Panc1 (cell line): ENCODE data around the gene SLC41A3. TPM values are rescaled to one million over a fixed set of nuclear protein-coding genes. Genes with fewer than 3 reads are reported as not detected.

Experiments used
- ATAC-seq: fragments of 200-7000 bp; cut with Tn5 transposase; 2 replicates; pipeline ENCODE4 v1.9.1; 2020; ENCODE audit warnings: mild to moderate bottlenecking, moderate library complexity
- BruUV-seq: library from RNA; stranded (reverse); fragments of 400-500 nt; replicated peaks from 2 replicates; lab custom pipeline; 2021; lab: Mats Ljungman, UMichigan
- CTCF ChIA-PET: fragments of 300-600 bp; sonication (Branson Sonifier 250); formaldehyde crosslinking; loops from one replicate; lab custom pipeline; 2022; ENCODE audit warnings: antibody characterized with exemption; lab: Charles Lee
- POLR2A ChIA-PET: fragments of 300-600 bp; sonication (Branson Sonifier 250); formaldehyde crosslinking; loops from one replicate; lab custom pipeline; 2022; ENCODE audit warnings: antibody characterized with exemption; lab: Charles Lee
- DNase-seq: peaks from one replicate; pipeline ENCODE4 v3.0.0-alpha.2; 2010; ENCODE audit warnings: low read depth, low spot score
- H3K27ac ChIP-seq: 2 replicates; pipeline ENCODE4 v1.5.1; 2011; ENCODE audit warnings: mild to moderate bottlenecking, low read length, inconsistent platforms
- H3K27me3 ChIP-seq: fragments of 200-500 bp; sonication (Bioruptor generic); 2 replicates; pipeline ENCODE4 v1.6.0; 2014; ENCODE audit warnings: low read length, inconsistent platforms; ENCODE audit not compliant: control insufficient read depth, insufficient read depth
- H3K36me3 ChIP-seq: fragments of 200-500 bp; sonication (Bioruptor generic); 2 replicates; pipeline ENCODE4 v1.5.1; 2014; ENCODE audit warnings: inconsistent platforms, mild to moderate bottlenecking, low read length, moderate library complexity; ENCODE audit not compliant: control insufficient read depth, insufficient read depth
- H3K4me1 ChIP-seq: 2 replicates; pipeline ENCODE4 v1.5.1; 2011; ENCODE audit warnings: inconsistent platforms, mild to moderate bottlenecking, low read length, moderate library complexity; ENCODE audit not compliant: control insufficient read depth, insufficient read depth
- H3K4me3 ChIP-seq, 2 experiments: 2 replicates each; pipeline ENCODE4 v1.5.1; 2011 to 2012; ENCODE audit warnings: low read depth in 2 of 2, low read length in 2 of 2, mild to moderate bottlenecking in 2 of 2, inconsistent platforms in 1 of 2, moderate library complexity in 1 of 2
- H3K9me3 ChIP-seq: fragments of 200-500 bp; sonication (Bioruptor generic); 2 replicates; pipeline ENCODE4 v1.5.1; 2014; ENCODE audit warnings: low read depth, mild to moderate bottlenecking, inconsistent platforms, low read length, moderate library complexity; ENCODE audit not compliant: control insufficient read depth, insufficient read depth
- CTCF ChIP-seq: fragments of 450-650 bp; IDR thresholded peaks from 2 replicates; pipeline ENCODE4 v1.5.1; 2017; ENCODE audit warnings: mild to moderate bottlenecking
- POLR2AphosphoS5 ChIP-seq: IDR thresholded peaks from 2 replicates; pipeline ENCODE4 v1.6.1; 2012; ENCODE audit warnings: mild to moderate bottlenecking, low read depth, low read length, moderate library complexity
- REST ChIP-seq, 2 experiments: IDR thresholded peaks; 2 replicates each; pipeline ENCODE4 v1.6.1; 2011 to 2012; ENCODE audit warnings: low read depth in 2 of 2, control low read depth in 1 of 2, low read length in 1 of 2, mild to moderate bottlenecking in 1 of 2, moderate library complexity in 1 of 2; ENCODE audit not compliant: insufficient read depth in 1 of 2
- SIN3A ChIP-seq: IDR thresholded peaks from 2 replicates; pipeline ENCODE4 v1.6.1; 2012; ENCODE audit warnings: low read depth, mild to moderate bottlenecking, low read length, moderate library complexity, borderline replicate concordance; ENCODE audit not compliant: insufficient read depth
- TCF7L2 ChIP-seq: IDR thresholded peaks from 2 replicates; pipeline ENCODE4 v1.6.1; 2011; ENCODE audit warnings: mild to moderate bottlenecking, low read depth, low read length, inconsistent platforms
- in situ Hi-C: cut with HindIII; loops from 2 replicates; pipeline ENCODE4 v1.10.0; 2016; ENCODE audit warnings: low sequenced_read_pairs, low pct_unique_long_range_greater_than_20kb
- intact Hi-C: fragments of 100-400 bp; cut with micrococcal nuclease; formaldehyde crosslinking; loops from one replicate; pipeline ENCODE4 v1.10.0; 2022; ENCODE audit not compliant: unreplicated experiment
- total RNA-seq: library from RNA; stranded (reverse); gene quantifications from one replicate; pipeline ENCODE4 v1.2.1, GENCODE V29; 2021; ENCODE audit not compliant: unreplicated experiment

Gene SLC41A3
- total RNA-seq, 1 experiment from 2014 or later: 39.0 TPM

DNA sequence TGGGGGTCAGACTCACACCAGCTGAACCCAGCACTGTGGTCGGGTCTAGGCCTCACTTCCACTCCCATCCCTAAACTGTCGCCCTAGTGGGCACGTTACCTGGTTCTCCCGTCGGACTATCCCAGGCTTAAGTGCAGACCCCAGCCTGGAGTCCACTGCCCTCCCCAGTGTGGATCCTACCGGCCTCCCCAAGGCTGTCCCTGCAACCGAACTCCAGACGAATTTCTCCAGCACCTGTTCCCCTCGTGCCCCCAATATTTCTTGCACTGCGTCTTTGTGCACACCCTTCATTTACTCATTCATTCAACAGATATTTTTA lies 26.5 kb downstream of the SLC41A3 start:
- intact Hi-C loops (no loop called here), in situ Hi-C loops (no loop called here)
- POLR2A ChIA-PET: no interaction called here
- Histone ChIP-seq H3K4me1 (no peaks in the 10 kb centered on the region), H3K4me3 (no peak overlapping the region), H3K27ac (no peak overlapping the region), H3K9me3 (no peaks in the 10 kb centered on the region), H3K36me3 (no peaks in the 10 kb centered on the region), H3K27me3 (no peaks in the 10 kb centered on the region)
- CTCF ChIA-PET: no interaction called here
- TF ChIP-seq REST (IDR thresholded peaks at IDR 0.05; ENCODE audit: insufficient read depth in 1 of 2, low read depth in 2 of 2, low read length in 1 of 2) (no peak), CTCF (no peak), SIN3A (no peak), TCF7L2 (no peak), POLR2AphosphoS5 (no peak)
- ATAC-seq (no peak), DNase-seq (no peak)
- no TSS peak for BruUV-seq

- BruUV-seq: no TSS peak
- ChIA-PET POLR2A (no interaction called here), CTCF (no interaction called here)
- H3K27me3 ChIP-seq: no peaks in the 10 kb centered on the region
- no peak overlapping the region for H3K4me3 ChIP-seq
- in situ Hi-C loops: no loop called here
- TF ChIP-seq SIN3A (no peak), CTCF (no peak), POLR2AphosphoS5 (no peak), TCF7L2 (no peak), REST (IDR thresholded peaks at IDR 0.05; ENCODE audit: insufficient read depth in 1 of 2, low read depth in 2 of 2, low read length in 1 of 2) (no peak)
- intact Hi-C loops: no loop called here
- DNase-seq (no peak), ATAC-seq (no peak)
- H3K27ac ChIP-seq: no peak overlapping the region
- no peaks in the 10 kb centered on the region for H3K9me3 ChIP-seq
- H3K36me3 ChIP-seq: no peaks in the 10 kb centered on the region
- no peaks in the 10 kb centered on the region for H3K4me1 ChIP-seq
These were observed 27.0 kb downstream of the SLC41A3 start for GRCh38 chr3:126056681-126057500.
